Parathyroid adenoma (tissue), 2 donors: ENCODE measurements around the gene CAMK1D.

Experiments
- H2AFZ ChIP-seq: fragments of 300-600 bp; sonication (generic); one replicate; pipeline ENCODE4 v1.7.0; 2017; ENCODE audit warnings: antibody characterized with exemption, mild to moderate bottlenecking
- H3K27ac ChIP-seq: fragments of 300-600 bp; sonication (generic); one replicate; pipeline ENCODE4 v1.7.0; 2017
- H3K27me3 ChIP-seq: fragments of 300-600 bp; sonication (generic); one replicate; pipeline ENCODE4 v1.7.0; 2017; ENCODE audit warnings: low read length; ENCODE audit not compliant: control insufficient read depth, insufficient read depth
- H3K36me3 ChIP-seq: fragments of 300-600 bp; sonication (generic); one replicate; pipeline ENCODE4 v1.7.0; 2017; ENCODE audit warnings: low read length; ENCODE audit not compliant: control insufficient read depth, insufficient read depth
- H3K4me1 ChIP-seq: fragments of 300-600 bp; sonication (generic); one replicate; pipeline ENCODE4 v1.7.0; 2017; ENCODE audit warnings: control low read depth
- H3K4me2 ChIP-seq: fragments of 300-600 bp; sonication (generic); one replicate; pipeline ENCODE4 v1.7.0; 2017; ENCODE audit warnings: low read length
- H3K4me3 ChIP-seq: fragments of 300-600 bp; sonication (generic); one replicate; pipeline ENCODE4 v1.7.0; 2017; ENCODE audit warnings: low read depth, low read length
- H3K79me2 ChIP-seq: fragments of 300-600 bp; sonication (generic); one replicate; pipeline ENCODE4 v1.7.0; 2017; ENCODE audit warnings: control low read depth
- H3K9ac ChIP-seq: fragments of 300-600 bp; sonication (generic); one replicate; pipeline ENCODE4 v1.7.0; 2017; ENCODE audit warnings: mild to moderate bottlenecking
- H3K9me3 ChIP-seq: fragments of 300-600 bp; sonication (generic); one replicate; pipeline ENCODE4 v1.7.0; 2017; ENCODE audit warnings: low read length; ENCODE audit not compliant: control insufficient read depth
- TF ChIP-seq, protein P1 (sequence below): fragments of 300-600 bp; sonication (generic); IDR thresholded peaks from one replicate; pipeline ENCODE4 v1.7.0; 2017; ENCODE audit warnings: antibody characterized with exemption, mild to moderate bottlenecking
- donor health status: primary hyperparathyroidism.

CAMK1D gene

GRCh38 chr10:12657489-12657888, 308.1 kb downstream of the CAMK1D start:
- Histone ChIP-seq H3K9ac (no peak overlapping the region), H3K4me2 (no peak overlapping the region), H3K9me3 (no peaks in the 10 kb centered on the region), H3K36me3 (no peaks in the 10 kb centered on the region), H3K4me3 (no peak overlapping the region), H3K27me3 (no peaks in the 10 kb centered on the region), H3K79me2 (no peaks in the 10 kb centered on the region), H3K4me1 (no peaks in the 10 kb centered on the region), H2AFZ (no peak overlapping the region), H3K27ac (no peak overlapping the region)
- TF ChIP-seq, protein P1, sequence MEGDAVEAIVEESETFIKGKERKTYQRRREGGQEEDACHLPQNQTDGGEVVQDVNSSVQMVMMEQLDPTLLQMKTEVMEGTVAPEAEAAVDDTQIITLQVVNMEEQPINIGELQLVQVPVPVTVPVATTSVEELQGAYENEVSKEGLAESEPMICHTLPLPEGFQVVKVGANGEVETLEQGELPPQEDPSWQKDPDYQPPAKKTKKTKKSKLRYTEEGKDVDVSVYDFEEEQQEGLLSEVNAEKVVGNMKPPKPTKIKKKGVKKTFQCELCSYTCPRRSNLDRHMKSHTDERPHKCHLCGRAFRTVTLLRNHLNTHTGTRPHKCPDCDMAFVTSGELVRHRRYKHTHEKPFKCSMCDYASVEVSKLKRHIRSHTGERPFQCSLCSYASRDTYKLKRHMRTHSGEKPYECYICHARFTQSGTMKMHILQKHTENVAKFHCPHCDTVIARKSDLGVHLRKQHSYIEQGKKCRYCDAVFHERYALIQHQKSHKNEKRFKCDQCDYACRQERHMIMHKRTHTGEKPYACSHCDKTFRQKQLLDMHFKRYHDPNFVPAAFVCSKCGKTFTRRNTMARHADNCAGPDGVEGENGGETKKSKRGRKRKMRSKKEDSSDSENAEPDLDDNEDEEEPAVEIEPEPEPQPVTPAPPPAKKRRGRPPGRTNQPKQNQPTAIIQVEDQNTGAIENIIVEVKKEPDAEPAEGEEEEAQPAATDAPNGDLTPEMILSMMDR = no peak

DNA sequence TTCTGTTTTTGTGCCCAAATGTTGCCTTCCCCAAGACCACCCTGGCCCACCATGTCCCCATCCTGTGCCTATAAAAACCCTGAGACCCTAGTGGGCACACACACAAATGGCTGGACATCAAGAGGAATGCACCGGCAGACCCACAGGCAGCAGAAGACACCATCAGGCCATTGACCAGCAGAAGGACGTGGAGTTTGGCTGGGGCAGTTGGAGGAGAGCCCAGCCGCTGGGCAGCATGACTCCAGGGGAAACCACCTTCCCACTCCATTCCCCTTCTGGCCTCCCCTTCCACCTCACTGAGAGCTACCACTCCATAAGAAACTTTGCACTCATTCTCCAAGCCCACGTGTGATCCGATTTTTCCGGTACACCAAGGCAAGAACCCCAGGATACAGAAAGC, 309.2 kb downstream of the CAMK1D start:
- no peak overlapping the region for H2AFZ ChIP-seq
- H3K27me3 ChIP-seq = no peaks in the 10 kb centered on the region
- no peak overlapping the region for H3K4me3 ChIP-seq
- H3K36me3 ChIP-seq = no peaks in the 10 kb centered on the region
- no peaks in the 10 kb centered on the region for H3K9me3 ChIP-seq
- no peak overlapping the region for H3K4me2 ChIP-seq
- no peak overlapping the region for H3K27ac ChIP-seq
- H3K9ac ChIP-seq = no peak overlapping the region
- TF ChIP-seq, protein P1 = no peak
- no peaks in the 10 kb centered on the region for H3K4me1 ChIP-seq
- no peaks in the 10 kb centered on the region for H3K79me2 ChIP-seq

DNA sequence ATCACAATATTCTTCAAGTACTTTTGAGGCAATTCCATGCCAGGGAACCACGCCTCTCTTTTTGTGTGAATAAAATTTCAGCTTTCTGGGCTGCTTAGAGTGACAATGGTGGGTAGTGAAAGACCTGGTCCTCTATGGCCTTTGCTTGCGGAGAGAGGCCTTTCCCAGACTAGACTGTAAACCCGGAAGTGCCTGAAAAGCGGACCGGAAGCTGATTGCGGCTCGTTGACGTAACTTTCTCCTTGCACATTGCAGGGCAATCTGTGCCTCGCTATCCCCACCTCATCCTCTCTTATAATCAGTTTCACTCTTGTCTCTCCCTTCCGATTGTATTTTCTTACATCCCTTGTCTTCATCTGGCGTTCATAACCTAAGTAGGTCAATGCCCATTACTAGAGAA, 310.4 kb downstream of the CAMK1D start:
- Histone ChIP-seq H3K4me1 (no peaks in the 10 kb centered on the region), H3K36me3 (no peaks in the 10 kb centered on the region)

DNA sequence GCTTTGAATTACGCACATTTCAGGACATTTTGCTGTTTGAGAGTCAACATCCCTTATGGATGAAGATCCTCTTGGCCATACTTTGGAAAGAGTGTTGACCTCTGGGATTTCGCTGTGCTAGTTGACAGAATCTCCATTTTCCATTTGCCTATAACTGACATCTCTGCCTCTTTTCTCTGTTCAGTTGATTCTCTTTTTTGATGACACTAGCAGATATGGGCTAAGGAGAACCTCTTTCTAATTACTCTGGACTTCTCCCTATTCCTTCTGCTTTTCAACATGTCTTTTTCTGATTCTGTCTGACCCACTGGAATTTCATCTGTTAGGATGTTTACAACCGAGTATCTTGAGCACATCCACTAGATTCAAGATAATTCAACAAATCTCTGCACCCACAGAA, 311.5 kb downstream of the CAMK1D start:
- H3K36me3 ChIP-seq = no peaks in the 10 kb centered on the region
- TF ChIP-seq, protein P1 = no peak
- no peaks in the 10 kb centered on the region for H3K27me3 ChIP-seq
- no peak overlapping the region for H2AFZ ChIP-seq
- H3K79me2 ChIP-seq = no peaks in the 10 kb centered on the region
- H3K4me3 ChIP-seq = no peak overlapping the region
- H3K9me3 ChIP-seq = no peaks in the 10 kb centered on the region
- no peaks in the 10 kb centered on the region for H3K4me1 ChIP-seq
- no peak overlapping the region for H3K9ac ChIP-seq
- no peak overlapping the region for H3K4me2 ChIP-seq
- no peak overlapping the region for H3K27ac ChIP-seq

More for the DNA sequence above, 310.4 kb downstream of the CAMK1D start:
- TF ChIP-seq, protein P1 = no peak
- no peaks in the 10 kb centered on the region for H3K79me2 ChIP-seq
- no peak overlapping the region for H2AFZ ChIP-seq
- no peak overlapping the region for H3K27ac ChIP-seq
- no peak overlapping the region for H3K4me3 ChIP-seq
- no peaks in the 10 kb centered on the region for H3K9me3 ChIP-seq
- H3K9ac ChIP-seq = no peak overlapping the region
- H3K27me3 ChIP-seq = no peaks in the 10 kb centered on the region
- no peak overlapping the region for H3K4me2 ChIP-seq

- H3K9me3 ChIP-seq = no peaks in the 10 kb centered on the region
- H3K4me1 ChIP-seq = no peaks in the 10 kb centered on the region
- no peaks in the 10 kb centered on the region for H3K36me3 ChIP-seq
- TF ChIP-seq, protein P1 = no peak
- H3K4me3 ChIP-seq = no peak overlapping the region
- H3K4me2 ChIP-seq = no peak overlapping the region
- H2AFZ ChIP-seq = no peak overlapping the region
- H3K27ac ChIP-seq = no peak overlapping the region
- no peaks in the 10 kb centered on the region for H3K79me2 ChIP-seq
- H3K9ac ChIP-seq = no peak overlapping the region
- no peaks in the 10 kb centered on the region for H3K27me3 ChIP-seq
Measured at GRCh38 chr10:12661671-12662070, 312.3 kb downstream of the CAMK1D start.
